ENCODE results near the gene SLC25A29.

DNA sequence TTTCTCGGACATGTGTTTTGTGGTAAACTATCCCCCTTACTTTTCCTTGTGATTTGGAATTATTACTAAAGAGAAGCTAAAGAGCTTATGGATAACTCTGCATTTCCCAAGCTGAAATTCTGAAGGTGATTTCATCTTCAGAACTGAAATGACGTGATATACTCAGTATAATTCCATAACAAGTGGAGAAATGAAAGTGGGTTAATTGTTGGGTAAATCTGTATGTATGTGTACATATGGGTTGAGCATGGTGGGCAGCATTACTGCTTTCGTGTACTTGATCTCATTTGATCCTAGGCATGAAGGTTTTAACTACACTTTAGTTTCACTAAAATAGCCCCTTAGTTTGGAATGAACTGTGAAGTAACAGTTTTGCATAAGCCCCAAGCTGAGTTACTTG lies 63.2 kb downstream of the SLC25A29 start:
- TF ChIP-seq REST (IDR thresholded peaks at IDR 0.05; ENCODE audit: insufficient read depth in 1 of 2, low read depth in 2 of 2, low read length in 2 of 2) = no peak
- TF ChIP-seq FOXP2 (optimal IDR thresholded peaks at IDR 0.05; ENCODE audit: borderline replicate concordance, extremely low read depth, extremely low read length, insufficient read depth) = no peak
- TF ChIP-seq TAF1 (IDR thresholded peaks at IDR 0.05; ENCODE audit: borderline replicate concordance, insufficient read depth, low read length) = no peak
- no peak for TF ChIP-seq POLR2AphosphoS5 (IDR thresholded peaks at IDR 0.05; ENCODE audit: low read depth, low read length)
